Fibroblast of lung (primary cell): ENCODE measurements around the gene MATK. TPM values are rescaled to one million over a fixed set of nuclear protein-coding genes. Genes with fewer than 3 reads are reported as not detected.

Experiments
- DNase-seq, 2 donors: peaks; one replicate each; pipeline versions ENCODE4 v3.0.0 to v3.0.0-alpha.2; 2010; ENCODE audit warnings: low read depth in 2 of 2
- H2AFZ ChIP-seq: 2 replicates; pipeline ENCODE4 v1.5.1; 2012; ENCODE audit warnings: low read length, control low read depth, inconsistent platforms
- H3K27ac ChIP-seq: 2 replicates; pipeline ENCODE4 v1.5.1; 2011; ENCODE audit warnings: low read length, control low read depth; ENCODE audit not compliant: insufficient read depth
- H3K27me3 ChIP-seq: 2 replicates; pipeline ENCODE4 v1.5.1; 2011; ENCODE audit warnings: mild to moderate bottlenecking, low read length; ENCODE audit not compliant: control insufficient read depth, insufficient read depth
- H3K36me3 ChIP-seq: 2 replicates; pipeline ENCODE4 v1.5.1; 2011; ENCODE audit warnings: low read length; ENCODE audit not compliant: control insufficient read depth, insufficient read depth
- H3K4me1 ChIP-seq: 2 replicates; pipeline ENCODE4 v1.5.1; 2011; ENCODE audit warnings: low read length; ENCODE audit not compliant: control insufficient read depth, insufficient read depth; ENCODE audit errors: extremely low read depth
- H3K4me2 ChIP-seq: 2 replicates; pipeline ENCODE4 v1.5.1; 2011; ENCODE audit warnings: low read length, control low read depth; ENCODE audit not compliant: insufficient read depth; ENCODE audit errors: extremely low read depth
- H3K4me3 ChIP-seq, 4 experiments: fragments of 200-600 bp in 1 of 4; sonication (generic) in 1 of 4; replicated peaks in 1 of 4; 2 replicates each; pipeline ENCODE4 v1.5.1; 2011 to 2016; ENCODE audit warnings: low read length in 4 of 4, low read depth in 3 of 4, mild to moderate bottlenecking in 3 of 4, control low read depth in 2 of 4, inconsistent platforms in 1 of 4, mixed read lengths in 1 of 4; ENCODE audit not compliant: insufficient read depth in 1 of 4; ENCODE audit errors: control extremely low read depth in 1 of 4
- H3K79me2 ChIP-seq: 2 replicates; pipeline ENCODE4 v1.5.1; 2012; ENCODE audit warnings: mild to moderate bottlenecking, low read length, inconsistent platforms; ENCODE audit not compliant: control insufficient read depth, insufficient read depth
- H3K9ac ChIP-seq: 2 replicates; pipeline ENCODE4 v1.5.1; 2011; ENCODE audit warnings: mild to moderate bottlenecking, low read length, control low read depth; ENCODE audit not compliant: insufficient read depth
- H3K9me3 ChIP-seq: 2 replicates; pipeline ENCODE4 v1.5.1; 2012; ENCODE audit warnings: low read depth, low read length; ENCODE audit not compliant: control insufficient read depth, insufficient read depth
- H4K20me1 ChIP-seq: 2 replicates; pipeline ENCODE4 v1.5.1; 2011; ENCODE audit warnings: low read length; ENCODE audit not compliant: control insufficient read depth, insufficient read depth; ENCODE audit errors: extremely low read depth
- EZH2 ChIP-seq: IDR thresholded peaks from 2 replicates; pipeline ENCODE4 v1.5.1; 2012; ENCODE audit warnings: low read length, control low read depth, mild to moderate bottlenecking; ENCODE audit errors: missing control alignments
- polyA plus RNA-seq, 2 donors: library from polyadenylated mRNA; depleted of rRNA in 1 of 2; stranded (reverse) in 1 of 2; unstranded in 1 of 2; fragments of >200 nt; gene quantifications; 2 replicates each; pipeline ENCODE4 v1.2.1, GENCODE V29; 2011 to 2012; ENCODE audit warnings: missing spikeins in 1 of 2
- total RNA-seq: library from RNA; depleted of rRNA; stranded (reverse); fragments of >200 nt; gene quantifications from 2 replicates; pipeline ENCODE4 v1.2.1, GENCODE V29; 2014
- TF ChIP-seq, protein P1 (sequence below), 2 donors: IDR thresholded peaks in 1 of 2; conservative IDR thresholded peaks in 1 of 2; 1 replicate in 1 of 2; 2 replicates in 1 of 2; pipeline ENCODE4 v1.5.1; 2011 to 2012; ENCODE audit warnings: low read length in 2 of 2, control low read depth in 1 of 2, inconsistent platforms in 1 of 2, low read depth in 1 of 2, mild to moderate bottlenecking in 1 of 2

Gene MATK
- total and polyA plus RNA-seq, 2 donors (not counting 1 experiment from before 2014, with no cell fraction given) = under 0.01 TPM; not detected in 1

DNA sequence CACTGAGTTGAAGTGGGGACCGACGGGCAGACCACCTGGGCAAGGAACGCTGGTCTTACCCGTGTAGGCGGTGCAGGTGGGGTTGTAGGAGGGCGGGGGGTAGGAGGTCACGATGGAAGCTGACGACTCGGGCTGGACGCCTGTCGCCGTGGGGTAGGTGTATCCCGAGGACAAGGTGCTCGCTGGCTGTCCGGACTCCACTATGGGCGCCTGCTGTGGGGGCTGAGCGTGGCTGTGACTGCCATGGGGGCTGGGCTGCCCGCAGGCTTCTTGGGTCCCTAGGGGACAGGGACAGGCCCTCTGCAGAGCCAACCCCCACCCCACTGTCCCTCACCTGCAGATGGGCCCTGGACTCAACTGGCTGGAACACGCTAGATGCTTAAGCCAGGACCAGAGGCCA lies 45.4 kb upstream of the MATK start:
- no peak overlapping the region for H3K9ac ChIP-seq
- no peaks in the 10 kb centered on the region for H3K4me1 ChIP-seq
- H3K36me3 ChIP-seq = no peaks in the 10 kb centered on the region
- no peak overlapping the region for H2AFZ ChIP-seq
- H3K9me3 ChIP-seq = no peaks in the 10 kb centered on the region
- no peak overlapping the region for H3K27ac ChIP-seq
- no peaks in the 10 kb centered on the region for H3K27me3 ChIP-seq
- no peak for DNase-seq
- H4K20me1 ChIP-seq = no peaks in the 10 kb centered on the region
- no peak overlapping the region for H3K4me3 ChIP-seq
- no peaks in the 10 kb centered on the region for H3K79me2 ChIP-seq
- no peak overlapping the region for H3K4me2 ChIP-seq
- TF ChIP-seq EZH2 = no peak
- TF ChIP-seq, protein P1, sequence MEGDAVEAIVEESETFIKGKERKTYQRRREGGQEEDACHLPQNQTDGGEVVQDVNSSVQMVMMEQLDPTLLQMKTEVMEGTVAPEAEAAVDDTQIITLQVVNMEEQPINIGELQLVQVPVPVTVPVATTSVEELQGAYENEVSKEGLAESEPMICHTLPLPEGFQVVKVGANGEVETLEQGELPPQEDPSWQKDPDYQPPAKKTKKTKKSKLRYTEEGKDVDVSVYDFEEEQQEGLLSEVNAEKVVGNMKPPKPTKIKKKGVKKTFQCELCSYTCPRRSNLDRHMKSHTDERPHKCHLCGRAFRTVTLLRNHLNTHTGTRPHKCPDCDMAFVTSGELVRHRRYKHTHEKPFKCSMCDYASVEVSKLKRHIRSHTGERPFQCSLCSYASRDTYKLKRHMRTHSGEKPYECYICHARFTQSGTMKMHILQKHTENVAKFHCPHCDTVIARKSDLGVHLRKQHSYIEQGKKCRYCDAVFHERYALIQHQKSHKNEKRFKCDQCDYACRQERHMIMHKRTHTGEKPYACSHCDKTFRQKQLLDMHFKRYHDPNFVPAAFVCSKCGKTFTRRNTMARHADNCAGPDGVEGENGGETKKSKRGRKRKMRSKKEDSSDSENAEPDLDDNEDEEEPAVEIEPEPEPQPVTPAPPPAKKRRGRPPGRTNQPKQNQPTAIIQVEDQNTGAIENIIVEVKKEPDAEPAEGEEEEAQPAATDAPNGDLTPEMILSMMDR (conservative IDR thresholded peaks at IDR 0.05 in 1 of 2, IDR thresholded peaks at IDR 0.05 in 1 of 2; ENCODE audit: low read depth in 1 of 2, low read length in 2 of 2) = no peak

DNA sequence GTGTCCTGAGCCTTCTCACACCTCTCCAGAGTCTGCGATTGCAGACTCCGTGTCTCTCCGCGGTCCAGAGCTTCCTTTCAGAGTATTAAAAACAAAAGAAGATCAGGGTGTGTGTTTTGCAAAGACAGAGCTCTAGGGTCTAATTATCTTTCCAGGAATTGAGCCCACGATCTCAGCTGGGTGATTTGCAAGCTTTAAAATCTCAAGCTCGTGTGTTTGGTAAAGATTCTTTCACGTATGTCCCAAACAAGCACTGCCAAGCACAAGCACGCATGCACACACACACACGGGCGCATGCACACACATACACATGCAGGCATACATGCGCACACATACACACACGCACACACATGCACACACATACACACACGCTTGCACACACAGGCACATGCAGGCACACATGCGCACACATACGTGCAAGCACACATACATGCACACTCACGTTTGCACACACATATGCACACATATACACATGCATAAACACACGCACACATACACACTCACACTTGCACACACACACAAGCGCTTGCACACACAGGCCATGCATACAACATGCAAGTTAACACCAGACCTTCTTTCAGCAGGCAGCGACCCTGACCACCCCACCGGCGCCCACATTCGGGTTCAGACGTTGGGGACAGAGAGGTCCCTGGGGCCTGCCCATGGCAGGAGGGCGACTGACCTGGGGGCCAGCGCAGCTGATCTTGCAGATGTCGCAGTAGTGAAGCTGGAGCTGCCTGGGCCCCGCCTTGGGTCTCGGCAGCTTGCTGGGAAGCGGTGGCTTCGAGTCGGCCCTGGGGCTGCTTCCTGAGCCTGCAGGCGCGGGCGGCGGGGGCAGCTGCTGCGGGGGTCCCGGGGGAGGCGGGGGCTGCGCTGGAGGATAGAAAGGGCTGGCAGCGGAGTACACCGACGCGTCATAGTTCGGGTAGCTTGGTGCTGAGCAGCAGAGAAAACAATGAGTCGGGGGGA lies 44.7 kb upstream of the MATK start:
- DNase-seq = no peak
- Histone ChIP-seq H3K4me1 (no peaks in the 10 kb centered on the region), H3K4me2 (no peak overlapping the region)

GRCh38 chr19:3827306-3827705 lies 41.1 kb upstream of the MATK start:
- no peaks in the 10 kb centered on the region for H3K4me1 ChIP-seq
- no peaks in the 10 kb centered on the region for H3K79me2 ChIP-seq
- no peak overlapping the region for H3K27ac ChIP-seq
- no peak overlapping the region for H3K4me2 ChIP-seq
- H3K9ac ChIP-seq = no peak overlapping the region
- no peaks in the 10 kb centered on the region for H3K36me3 ChIP-seq
- H2AFZ ChIP-seq = no peak overlapping the region
- no peaks in the 10 kb centered on the region for H3K9me3 ChIP-seq
- no peaks in the 10 kb centered on the region for H4K20me1 ChIP-seq
- no peaks in the 10 kb centered on the region for H3K27me3 ChIP-seq
- TF ChIP-seq, protein P1 (conservative IDR thresholded peaks at IDR 0.05 in 1 of 2, IDR thresholded peaks at IDR 0.05 in 1 of 2; ENCODE audit: low read depth in 1 of 2, low read length in 2 of 2) = no peak
- no peak for TF ChIP-seq EZH2
- no peak for DNase-seq
- H3K4me3 ChIP-seq = no peak overlapping the region

More for the DNA sequence above, 44.7 kb upstream of the MATK start:
- H3K9ac ChIP-seq = no peak overlapping the region
- no peaks in the 10 kb centered on the region for H4K20me1 ChIP-seq
- no peaks in the 10 kb centered on the region for H3K79me2 ChIP-seq
- no peaks in the 10 kb centered on the region for H3K27me3 ChIP-seq
- H3K4me3 ChIP-seq = no peak overlapping the region
- H3K36me3 ChIP-seq = no peaks in the 10 kb centered on the region
- TF ChIP-seq, protein P1 (conservative IDR thresholded peaks at IDR 0.05 in 1 of 2, IDR thresholded peaks at IDR 0.05 in 1 of 2; ENCODE audit: low read depth in 1 of 2, low read length in 2 of 2) = no peak
- TF ChIP-seq EZH2 = no peak
- H3K9me3 ChIP-seq = no peaks in the 10 kb centered on the region
- H3K27ac ChIP-seq = no peak overlapping the region
- H2AFZ ChIP-seq = no peak overlapping the region
